GM21515 (cell line): ENCODE results near the gene EPHB1.

Source experiments
- ATAC-seq: cut with Tn5 transposase; IDR thresholded peaks from one replicate; pipeline ENCODE4 v1.9.1; 2021; ENCODE audit not compliant: unreplicated experiment

Gene EPHB1

GRCh38 chr3:134794950-134795745 is at the start of gene EPHB1:
Gene EPHB1 (plus strand): TSS chr3:134795260.
- peak; percentile 74 for ATAC-seq

- ATAC-seq, result no peak
Observed at GRCh38 chr3:134748698-134749097, 46.4 kb upstream of the EPHB1 start.

GRCh38 chr3:134749174-134749573 is 45.9 kb upstream of the EPHB1 start:
- ATAC-seq, result no peak

- ATAC-seq, result no peak
Observed at GRCh38 chr3:134749802-134750553, 45.1 kb upstream of the EPHB1 start.

- no peak for ATAC-seq
Observed at GRCh38 chr3:134751831-134752230, 43.2 kb upstream of the EPHB1 start.

- ATAC-seq, result no peak
Observed at GRCh38 chr3:134752761-134753461, 42.1 kb upstream of the EPHB1 start.

GRCh38 chr3:134753999-134754742 is 40.9 kb upstream of the EPHB1 start:
- no peak for ATAC-seq

GRCh38 chr3:134754768-134755559 is 40.1 kb upstream of the EPHB1 start:
- ATAC-seq, result peak; percentile 83

- no peak for ATAC-seq
Observed at GRCh38 chr3:134755821-134756220, 39.2 kb upstream of the EPHB1 start.

- no peak for ATAC-seq
Observed at GRCh38 chr3:134757549-134758069, 37.5 kb upstream of the EPHB1 start.

- no peak for ATAC-seq
Observed at GRCh38 chr3:134761213-134761612, 33.8 kb upstream of the EPHB1 start.

- ATAC-seq, result no peak
Observed at GRCh38 chr3:134762016-134762415, 33.0 kb upstream of the EPHB1 start.

GRCh38 chr3:134765468-134765867 is 29.6 kb upstream of the EPHB1 start:
- ATAC-seq, result no peak

GRCh38 chr3:134766290-134766689 is 28.8 kb upstream of the EPHB1 start:
- no peak for ATAC-seq

- ATAC-seq, result no peak
Observed at GRCh38 chr3:134768116-134768515, 26.9 kb upstream of the EPHB1 start.

GRCh38 chr3:134768837-134769236 is 26.2 kb upstream of the EPHB1 start:
- no peak for ATAC-seq

GRCh38 chr3:134769287-134769868 is 25.7 kb upstream of the EPHB1 start:
- ATAC-seq, result no peak

GRCh38 chr3:134772011-134772410 is 23.0 kb upstream of the EPHB1 start:
- no peak for ATAC-seq

GRCh38 chr3:134772591-134772990 is 22.5 kb upstream of the EPHB1 start:
- ATAC-seq, result no peak

- no peak for ATAC-seq
Observed at GRCh38 chr3:134775831-134776230, 19.2 kb upstream of the EPHB1 start.
